GM12891 (cell line): Measurements from ENCODE around the gene NAA50.

Experiments
- PAX5 ChIP-seq: IDR thresholded peaks from 2 replicates; pipeline ENCODE4 v1.6.1; 2011; ENCODE audit warnings: low read length, moderate library complexity, mild to moderate bottlenecking; ENCODE audit not compliant: insufficient read depth, severe bottlenecking
- POLR2A ChIP-seq: IDR thresholded peaks from 2 replicates; pipeline ENCODE4 v1.6.1; 2011; ENCODE audit warnings: low read depth, low read length, control low read depth
- POLR2AphosphoS5 ChIP-seq: IDR thresholded peaks from 2 replicates; pipeline ENCODE4 v1.6.1; 2011; ENCODE audit warnings: low read depth, low read length, control low read depth
- SPI1 ChIP-seq: IDR thresholded peaks from 2 replicates; pipeline ENCODE4 v1.6.1; 2011; ENCODE audit warnings: low read depth, low read length, control low read depth
- TAF1 ChIP-seq: IDR thresholded peaks from 2 replicates; pipeline ENCODE4 v1.6.1; 2011; ENCODE audit warnings: low read depth, low read length, control low read depth

DNA sequence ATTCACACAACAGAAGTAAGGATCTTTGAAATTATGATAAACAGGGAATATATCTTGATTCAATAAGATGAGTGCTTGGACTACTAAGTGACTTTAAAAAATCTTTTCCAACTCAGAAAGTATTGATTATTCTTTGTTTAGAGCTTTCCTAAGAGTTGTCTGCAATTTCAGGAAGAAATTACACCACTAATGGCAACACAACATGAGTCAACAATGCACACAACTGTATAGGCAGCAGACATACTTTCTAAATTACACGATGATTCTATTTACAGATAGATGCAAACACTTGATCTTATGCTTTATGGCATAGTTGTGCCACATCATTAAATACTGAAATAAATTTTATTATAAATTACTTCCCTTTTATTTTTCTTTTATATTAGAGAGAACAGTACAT, 4.4 kb downstream of the NAA50 start:
- TF ChIP-seq POLR2AphosphoS5 (no peak), POLR2A (no peak), SPI1 (no peak), TAF1 (no peak), PAX5 (no peak)
